ENCODE data around the gene EXOC4.
"Not testable (repeated sequence)": the region's sequence is repeated elsewhere in the genome, so short reads cannot be mapped to it uniquely, and the experiment has no call there.

EXOC4 gene

GRCh38 chr7:133614251-133614650 lies 361.4 kb downstream of the EXOC4 start:
- ATAC-seq = no peak

GRCh38 chr7:133618970-133619369 lies 366.1 kb downstream of the EXOC4 start:
- no peaks in the 10 kb centered on the region for H3K27me3 Mint-ChIP-seq
- H3K4me1 Mint-ChIP-seq = no peaks in the 10 kb centered on the region
- no peak overlapping the region for H3K27ac Mint-ChIP-seq
- DNase-seq (no peak), ATAC-seq (no peak)
- H3K9me3 Mint-ChIP-seq = no peaks in the 10 kb centered on the region
- no peak overlapping the region for H3K4me3 Mint-ChIP-seq

More at GRCh38 chr7:133614251-133614650, 361.4 kb downstream of the EXOC4 start:
- no peaks in the 10 kb centered on the region for H3K4me1 Mint-ChIP-seq
- H3K4me3 Mint-ChIP-seq = no peak overlapping the region
- no peaks in the 10 kb centered on the region for H3K9me3 Mint-ChIP-seq
- no peaks in the 10 kb centered on the region for H3K27me3 Mint-ChIP-seq
- no peak for DNase-seq
- no peak overlapping the region for H3K27ac Mint-ChIP-seq

- H3K27me3 Mint-ChIP-seq = no peaks in the 10 kb centered on the region
- DNase-seq = no peak
- ATAC-seq = no peak
- H3K4me1 Mint-ChIP-seq = no peaks in the 10 kb centered on the region
- no peak overlapping the region for H3K4me3 Mint-ChIP-seq
- H3K27ac Mint-ChIP-seq = no peak overlapping the region
- H3K9me3 Mint-ChIP-seq = no peaks in the 10 kb centered on the region
Measured at GRCh38 chr7:133619491-133619890, 366.6 kb downstream of the EXOC4 start.

- DNase-seq = no peak
- Mint-ChIP-seq H3K9me3 (peaks cover 4 to 7% of the 10 kb centered on the region in 2 donors), H3K4me1 (no peaks in the 10 kb centered on the region), H3K27ac (no peak overlapping the region), H3K27me3 (no peaks in the 10 kb centered on the region), H3K4me3 (no peak overlapping the region)
- ATAC-seq = no peak
Measured at GRCh38 chr7:133623721-133624120, 370.8 kb downstream of the EXOC4 start.

- Mint-ChIP-seq H3K27ac (no peak overlapping the region), H3K9me3 (peaks cover 4 to 7% of the 10 kb centered on the region in 2 donors), H3K4me3 (no peak overlapping the region), H3K27me3 (no peaks in the 10 kb centered on the region), H3K4me1 (no peaks in the 10 kb centered on the region)
- DNase-seq (no peak), ATAC-seq (no peak)
Measured at GRCh38 chr7:133625046-133625445, 372.2 kb downstream of the EXOC4 start.

GRCh38 chr7:133629701-133630100 lies 376.8 kb downstream of the EXOC4 start:
- Mint-ChIP-seq H3K9me3 (peaks cover 4 to 7% of the 10 kb centered on the region in 2 donors), H3K27ac (no peak overlapping the region), H3K4me3 (no peak overlapping the region), H3K27me3 (no peaks in the 10 kb centered on the region), H3K4me1 (no peaks in the 10 kb centered on the region)
- ATAC-seq = no peak
- no peak for DNase-seq

GRCh38 chr7:133633055-133633454 lies 380.2 kb downstream of the EXOC4 start:
- Mint-ChIP-seq H3K27me3 (no peaks in the 10 kb centered on the region), H3K4me3 (no peak overlapping the region), H3K9me3 (peaks cover 0 to 6% of the 10 kb centered on the region in 2 donors), H3K4me1 (no peaks in the 10 kb centered on the region), H3K27ac (no peak overlapping the region)
- no peak for ATAC-seq
- no peak for DNase-seq

- ATAC-seq (no peak), DNase-seq (no peak)
- H3K27ac Mint-ChIP-seq = no peak overlapping the region
- no peaks in the 10 kb centered on the region for H3K4me1 Mint-ChIP-seq
- no peaks in the 10 kb centered on the region for H3K9me3 Mint-ChIP-seq
- H3K27me3 Mint-ChIP-seq = no peaks in the 10 kb centered on the region
- no peak overlapping the region for H3K4me3 Mint-ChIP-seq
Measured at GRCh38 chr7:133635541-133635940, 382.7 kb downstream of the EXOC4 start.

GRCh38 chr7:133638857-133639256 lies 386.0 kb downstream of the EXOC4 start:
- H3K4me1 Mint-ChIP-seq = no peaks in the 10 kb centered on the region
- no peak overlapping the region for H3K4me3 Mint-ChIP-seq
- ATAC-seq (no peak), DNase-seq (no peak)
- H3K9me3 Mint-ChIP-seq = peaks cover 0 to 17% of the 10 kb centered on the region in 2 donors
- no peaks in the 10 kb centered on the region for H3K27me3 Mint-ChIP-seq
- no peak overlapping the region for H3K27ac Mint-ChIP-seq

GRCh38 chr7:133641436-133641835 lies 388.6 kb downstream of the EXOC4 start:
- no peaks in the 10 kb centered on the region for H3K4me1 Mint-ChIP-seq
- H3K27me3 Mint-ChIP-seq = no peaks in the 10 kb centered on the region
- DNase-seq = no peak
- no peak overlapping the region for H3K4me3 Mint-ChIP-seq
- no peak overlapping the region for H3K27ac Mint-ChIP-seq
- no peak for ATAC-seq
- peaks cover 0 to 17% of the 10 kb centered on the region in 2 donors for H3K9me3 Mint-ChIP-seq

GRCh38 chr7:133642907-133643306 lies 390.0 kb downstream of the EXOC4 start:
- Mint-ChIP-seq H3K9me3 (peaks cover 0 to 17% of the 10 kb centered on the region in 2 donors), H3K4me3 (no peak overlapping the region), H3K27ac (peak overlapping the region in 1 of 2 donors; percentile 34), H3K27me3 (no peaks in the 10 kb centered on the region), H3K4me1 (no peaks in the 10 kb centered on the region)
- ATAC-seq = no peak
- DNase-seq = no peak

GRCh38 chr7:133643652-133644051 lies 390.8 kb downstream of the EXOC4 start:
- not testable (repeated sequence) for ATAC-seq, DNase-seq, H3K4me1 Mint-ChIP-seq, H3K27ac Mint-ChIP-seq, H3K27me3 Mint-ChIP-seq, H3K4me3 Mint-ChIP-seq
- peaks cover 0 to 17% of the 10 kb centered on the region in 2 donors for H3K9me3 Mint-ChIP-seq

- Mint-ChIP-seq H3K27ac (no peak overlapping the region), H3K9me3 (peaks cover 0 to 17% of the 10 kb centered on the region in 2 donors), H3K4me1 (no peaks in the 10 kb centered on the region), H3K4me3 (no peak overlapping the region), H3K27me3 (no peaks in the 10 kb centered on the region)
- no peak for ATAC-seq
- no peak for DNase-seq
Measured at GRCh38 chr7:133645884-133646391, 393.1 kb downstream of the EXOC4 start.

- Mint-ChIP-seq H3K4me3 (no peak overlapping the region), H3K27me3 (no peaks in the 10 kb centered on the region), H3K9me3 (peaks cover 0 to 17% of the 10 kb centered on the region in 2 donors), H3K4me1 (no peaks in the 10 kb centered on the region), H3K27ac (no peak overlapping the region)
- no peak for DNase-seq
- no peak for ATAC-seq
Measured at GRCh38 chr7:133646472-133647315, 393.8 kb downstream of the EXOC4 start.

- Mint-ChIP-seq H3K4me3 (no peak overlapping the region), H3K4me1 (no peaks in the 10 kb centered on the region), H3K27me3 (no peaks in the 10 kb centered on the region), H3K9me3 (no peaks in the 10 kb centered on the region), H3K27ac (no peak overlapping the region)
- ATAC-seq = no peak
- DNase-seq = no peak
Measured at GRCh38 chr7:133649593-133649992, 396.7 kb downstream of the EXOC4 start.

- ATAC-seq (no peak), DNase-seq (no peak)
- no peak overlapping the region for H3K27ac Mint-ChIP-seq
- H3K27me3 Mint-ChIP-seq = no peaks in the 10 kb centered on the region
- no peaks in the 10 kb centered on the region for H3K4me1 Mint-ChIP-seq
- no peaks in the 10 kb centered on the region for H3K9me3 Mint-ChIP-seq
- H3K4me3 Mint-ChIP-seq = no peak overlapping the region
Measured at GRCh38 chr7:133650069-133650468, 397.2 kb downstream of the EXOC4 start.

All from stimulated activated naive CD8-positive, alpha-beta T cell treated with anti-CD3 and anti-CD28 coated beads, Interleukin-15, amount 100 ng/mL, for 72 hours (primary cell).